WI38 (cell line): Measurements from ENCODE around the gene DIAPH2.

ENCODE experiments used
- H3K4me3 ChIP-seq: 2 replicates; pipeline ENCODE4 v1.5.1; 2011; ENCODE audit warnings: low read depth, mild to moderate bottlenecking, control low read depth, low read length
- TF ChIP-seq, protein P1 (sequence below): IDR thresholded peaks from 2 replicates; pipeline ENCODE4 v1.5.1; 2012; ENCODE audit warnings: low read depth, mild to moderate bottlenecking, control low read depth, low read length

The DIAPH2 gene

DNA sequence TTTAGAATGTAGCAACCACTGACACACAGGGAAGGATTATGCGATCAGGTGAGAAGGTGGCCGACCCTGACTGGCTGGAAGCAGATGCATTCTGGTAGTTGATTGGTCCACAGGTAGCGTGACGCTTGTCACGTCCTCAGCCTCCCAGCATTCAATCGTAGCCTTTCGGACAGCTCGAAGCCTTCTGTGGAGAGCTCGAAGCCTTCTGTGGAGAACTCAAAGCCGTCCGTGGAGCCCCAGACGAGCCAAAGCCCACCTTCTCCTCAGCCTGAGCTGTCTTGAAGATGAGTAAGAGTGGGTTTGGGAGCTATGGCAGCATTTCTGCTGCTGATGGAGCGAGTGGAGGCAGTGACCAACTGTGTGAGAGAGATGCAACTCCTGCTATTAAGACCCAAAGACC, 199.4 kb downstream of the DIAPH2 start:
- TF ChIP-seq, protein P1, sequence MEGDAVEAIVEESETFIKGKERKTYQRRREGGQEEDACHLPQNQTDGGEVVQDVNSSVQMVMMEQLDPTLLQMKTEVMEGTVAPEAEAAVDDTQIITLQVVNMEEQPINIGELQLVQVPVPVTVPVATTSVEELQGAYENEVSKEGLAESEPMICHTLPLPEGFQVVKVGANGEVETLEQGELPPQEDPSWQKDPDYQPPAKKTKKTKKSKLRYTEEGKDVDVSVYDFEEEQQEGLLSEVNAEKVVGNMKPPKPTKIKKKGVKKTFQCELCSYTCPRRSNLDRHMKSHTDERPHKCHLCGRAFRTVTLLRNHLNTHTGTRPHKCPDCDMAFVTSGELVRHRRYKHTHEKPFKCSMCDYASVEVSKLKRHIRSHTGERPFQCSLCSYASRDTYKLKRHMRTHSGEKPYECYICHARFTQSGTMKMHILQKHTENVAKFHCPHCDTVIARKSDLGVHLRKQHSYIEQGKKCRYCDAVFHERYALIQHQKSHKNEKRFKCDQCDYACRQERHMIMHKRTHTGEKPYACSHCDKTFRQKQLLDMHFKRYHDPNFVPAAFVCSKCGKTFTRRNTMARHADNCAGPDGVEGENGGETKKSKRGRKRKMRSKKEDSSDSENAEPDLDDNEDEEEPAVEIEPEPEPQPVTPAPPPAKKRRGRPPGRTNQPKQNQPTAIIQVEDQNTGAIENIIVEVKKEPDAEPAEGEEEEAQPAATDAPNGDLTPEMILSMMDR, result no peak
- no peak overlapping the region for H3K4me3 ChIP-seq

GRCh38 chrX:96889726-96890125, 205.1 kb downstream of the DIAPH2 start:
- H3K4me3 ChIP-seq, result no peak overlapping the region
- TF ChIP-seq, protein P1, result no peak

DNA sequence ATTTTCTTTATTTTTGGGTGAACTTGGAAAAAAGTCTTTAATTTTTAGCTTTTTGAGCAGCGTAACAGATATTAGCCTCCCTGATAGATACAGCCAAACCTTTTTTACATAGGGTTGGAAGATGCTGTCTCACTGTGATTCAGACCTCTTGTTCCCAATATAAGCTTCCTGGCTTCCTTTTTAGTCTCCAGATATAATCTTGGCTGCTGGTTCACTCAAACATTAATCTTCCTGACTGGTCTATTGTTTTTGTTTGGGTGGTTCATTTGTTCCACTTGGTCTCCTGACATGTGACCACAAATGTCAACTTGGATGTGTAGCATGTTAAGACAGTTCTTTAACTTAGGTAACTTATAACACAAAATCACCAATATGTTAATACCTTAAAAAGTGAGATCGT, 222.1 kb downstream of the DIAPH2 start:
- TF ChIP-seq, protein P1, result no peak
- H3K4me3 ChIP-seq, result no peak overlapping the region

DNA sequence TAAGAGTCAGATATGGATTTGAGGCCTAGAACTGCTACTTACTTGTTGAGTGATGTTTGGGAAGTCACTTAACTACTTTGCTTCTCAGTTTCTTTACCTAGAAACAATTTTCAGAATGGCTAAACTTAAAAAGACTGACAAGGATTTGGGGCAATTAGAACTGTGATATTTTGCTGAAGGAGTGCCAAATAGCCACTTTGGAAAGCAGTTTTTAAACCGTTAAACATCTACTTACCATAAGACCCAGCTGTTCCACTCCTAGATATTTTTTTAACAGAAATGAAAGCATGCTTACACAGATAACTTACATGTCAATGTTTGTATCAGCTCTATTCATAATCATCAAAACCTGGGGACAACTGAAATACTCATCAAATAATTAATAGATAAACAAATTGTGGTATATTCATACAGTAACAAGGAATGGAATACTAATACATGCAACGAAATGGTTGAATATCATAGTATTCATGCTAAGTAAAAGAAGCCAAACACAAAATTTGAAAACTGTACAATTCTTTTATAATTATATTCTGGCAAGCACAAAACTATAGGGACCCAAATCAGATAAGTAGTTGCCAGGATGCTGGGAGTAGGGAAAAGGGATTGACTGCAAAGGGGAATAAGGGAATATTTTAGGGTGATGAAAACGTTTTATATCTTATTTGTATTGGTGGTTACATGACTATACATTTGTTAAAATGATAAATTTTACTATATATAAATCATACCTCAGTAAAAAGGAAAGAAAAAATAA, 223.1 kb downstream of the DIAPH2 start:
- TF ChIP-seq, protein P1, result no peak
- H3K4me3 ChIP-seq, result no peak overlapping the region

GRCh38 chrX:96909291-96909690, 224.6 kb downstream of the DIAPH2 start:
- no peak overlapping the region for H3K4me3 ChIP-seq
- TF ChIP-seq, protein P1, result no peak

GRCh38 chrX:96918864-96919263, 234.2 kb downstream of the DIAPH2 start:
- H3K4me3 ChIP-seq, result no peak overlapping the region
- TF ChIP-seq, protein P1, result no peak

DNA sequence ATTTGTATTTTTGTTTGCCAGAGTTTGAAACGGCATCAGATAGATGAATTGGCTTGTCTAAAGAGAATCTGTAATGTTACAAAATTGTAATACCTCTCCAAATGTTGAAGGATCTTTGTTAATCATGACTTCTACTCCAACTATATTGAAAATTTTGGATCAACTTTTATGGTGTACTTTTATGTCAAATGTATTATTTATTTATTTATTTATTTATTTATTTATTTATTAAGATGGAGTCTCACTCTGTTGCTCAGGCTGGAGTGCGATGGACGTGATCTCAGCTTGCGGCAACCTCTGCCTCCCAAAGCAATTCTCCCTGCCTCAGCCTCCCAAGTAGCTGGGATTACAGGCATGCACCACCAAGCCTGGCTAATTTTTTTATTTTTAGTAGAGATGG, 235.0 kb downstream of the DIAPH2 start:
- TF ChIP-seq, protein P1, result no peak
- H3K4me3 ChIP-seq, result no peak overlapping the region
